Stimulated activated CD8-positive, alpha-beta memory T cell treated with anti-CD3 and anti-CD28 coated beads, Interleukin-15, amount 100 ng/mL, for 1 hour (primary cell): ENCODE data around the gene MYL7.

Experiments used
- DNase-seq: peaks from one replicate; pipeline ENCODE4 v3.0.0-alpha.2; 2020; ENCODE audit warnings: low read depth

MYL7 gene

GRCh38 chr7:44100458-44101302 lies 40.5 kb downstream of the MYL7 start:
- no peak for DNase-seq

- no peak for DNase-seq
These were observed 41.5 kb downstream of the MYL7 start for GRCh38 chr7:44099669-44100068.

GRCh38 chr7:44098092-44099068 lies 42.8 kb downstream of the MYL7 start:
- DNase-seq = no peak

GRCh38 chr7:44097064-44097932 lies 43.8 kb downstream of the MYL7 start:
- no peak for DNase-seq

GRCh38 chr7:44096326-44096881 lies 44.7 kb downstream of the MYL7 start:
- no peak for DNase-seq

- DNase-seq = no peak
These were observed 45.4 kb downstream of the MYL7 start for GRCh38 chr7:44095781-44096180.

GRCh38 chr7:44094883-44095592 lies 46.1 kb downstream of the MYL7 start:
- no peak for DNase-seq

GRCh38 chr7:44094365-44094764 lies 46.8 kb downstream of the MYL7 start:
- DNase-seq = no peak

GRCh38 chr7:44093102-44093641 lies 48.0 kb downstream of the MYL7 start:
- DNase-seq = no peak
